ENCODE measurements around the gene HOXB8.

The HOXB8 gene

DNA sequence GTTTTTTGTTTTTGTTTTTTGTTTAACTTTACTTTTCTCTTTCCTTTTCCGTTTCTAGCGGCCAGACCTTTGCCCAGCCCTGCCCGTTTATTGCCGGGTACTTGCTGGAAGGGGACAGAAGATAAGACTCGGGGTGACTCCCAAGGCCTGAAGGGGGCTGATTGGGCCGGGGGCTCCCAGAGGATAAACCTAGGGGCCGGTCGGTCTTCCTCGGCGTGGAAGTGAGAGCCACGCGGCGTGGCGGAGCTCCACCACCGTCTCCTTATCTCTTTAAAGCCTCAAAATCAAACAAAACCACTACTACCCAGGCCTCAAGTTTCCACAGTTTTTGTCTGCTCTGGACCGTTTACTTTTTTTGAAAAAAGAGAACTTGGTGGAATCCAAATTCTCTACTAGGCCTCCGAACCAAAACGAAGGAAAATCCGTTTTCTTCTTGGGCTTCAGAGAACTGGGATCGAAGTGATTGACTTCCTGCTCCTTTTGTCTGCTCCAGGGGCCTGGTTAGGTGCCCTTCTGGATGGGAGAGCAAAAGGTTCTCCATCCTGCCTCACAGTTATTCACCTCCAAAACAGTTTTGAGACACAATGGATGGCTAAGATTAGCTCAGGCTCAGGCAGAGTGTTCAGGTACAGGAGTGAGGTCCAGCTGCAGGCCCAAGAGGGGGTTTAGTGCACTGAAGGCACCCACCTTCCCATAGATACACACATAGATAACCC, 19.6 kb upstream of the HOXB8 start:
- H3K27me3 ChIP-seq (replicated peaks; ENCODE audit: control insufficient read depth, insufficient read depth, low read length) = no peaks in the 10 kb centered on the region; the same call in none of the 2 replicates
- TF ChIP-seq CTCF (IDR thresholded peaks at IDR 0.05; ENCODE audit: insufficient read depth, low read length, poor library complexity, severe bottlenecking) = no peak
- no peaks in the 10 kb centered on the region for H3K36me3 ChIP-seq (ENCODE audit: control insufficient read depth, insufficient read depth, low read length)
- H3K4me3 ChIP-seq (replicated peaks; ENCODE audit: low read depth, low read length) = no peak overlapping the region
- no peak for DNase-seq (ENCODE audit: extremely low read depth, insufficient read length)

- no peak for TF ChIP-seq CTCF (IDR thresholded peaks at IDR 0.05; ENCODE audit: insufficient read depth, low read length, poor library complexity, severe bottlenecking)
- DNase-seq (ENCODE audit: extremely low read depth, insufficient read length) = no peak
- Histone ChIP-seq H3K36me3 (ENCODE audit: control insufficient read depth, insufficient read depth, low read length) (no peaks in the 10 kb centered on the region), H3K4me3 (replicated peaks; ENCODE audit: low read depth, low read length) (no peak overlapping the region), H3K27me3 (replicated peaks; ENCODE audit: control insufficient read depth, insufficient read depth, low read length) (peaks cover 2% of the 10 kb centered on the region)
Measured at GRCh38 chr17:48633266-48633677, 18.2 kb upstream of the HOXB8 start.

DNA sequence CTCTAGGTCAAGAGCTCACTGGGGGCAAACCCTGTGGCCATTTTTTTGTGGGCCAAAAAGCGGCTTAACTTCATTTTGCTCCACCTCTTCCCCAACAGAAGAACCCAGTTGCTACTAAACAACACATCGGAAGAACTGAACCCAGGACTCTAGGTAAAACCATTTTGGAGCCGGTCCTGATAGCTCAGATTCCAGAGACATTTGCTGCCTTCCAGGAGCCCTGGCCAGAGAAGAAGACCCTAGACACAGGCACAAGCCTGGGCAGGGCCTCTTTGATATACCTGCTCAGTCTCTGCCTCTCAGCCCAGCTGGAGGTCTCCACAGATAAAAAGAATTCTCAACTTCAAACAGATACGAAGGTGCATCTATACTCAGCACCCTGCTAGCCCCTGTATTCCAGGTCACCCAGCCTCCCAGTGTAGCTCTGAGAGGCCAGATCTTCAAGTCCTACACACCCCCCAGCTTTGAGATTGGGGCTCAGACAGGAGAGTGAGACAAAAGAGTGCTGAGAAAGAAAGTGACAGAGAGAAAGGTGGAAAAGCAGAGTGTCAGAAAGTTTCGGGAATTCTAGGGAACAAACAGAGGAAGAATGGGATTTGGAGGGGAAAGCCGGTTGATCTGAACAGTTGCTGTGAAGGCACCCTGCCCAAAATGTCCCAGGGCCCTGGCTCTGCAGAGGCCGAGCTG, 17.6 kb upstream of the HOXB8 start:
- no peak for TF ChIP-seq CTCF (IDR thresholded peaks at IDR 0.05; ENCODE audit: insufficient read depth, low read length, poor library complexity, severe bottlenecking)
- Histone ChIP-seq H3K36me3 (ENCODE audit: control insufficient read depth, insufficient read depth, low read length) (no peaks in the 10 kb centered on the region), H3K4me3 (replicated peaks; ENCODE audit: low read depth, low read length) (no peak overlapping the region), H3K27me3 (replicated peaks; ENCODE audit: control insufficient read depth, insufficient read depth, low read length) (peaks cover 2% of the 10 kb centered on the region)
- no peak for DNase-seq (ENCODE audit: extremely low read depth, insufficient read length)

- Histone ChIP-seq H3K36me3 (ENCODE audit: control insufficient read depth, insufficient read depth, low read length) (no peaks in the 10 kb centered on the region), H3K27me3 (replicated peaks; ENCODE audit: control insufficient read depth, insufficient read depth, low read length) (peaks cover 2% of the 10 kb centered on the region), H3K4me3 (replicated peaks; ENCODE audit: low read depth, low read length) (no peak overlapping the region)
- DNase-seq (ENCODE audit: extremely low read depth, insufficient read length) = no peak
- TF ChIP-seq CTCF (IDR thresholded peaks at IDR 0.05; ENCODE audit: insufficient read depth, low read length, poor library complexity, severe bottlenecking) = no peak
Measured at GRCh38 chr17:48631693-48632578, 16.8 kb upstream of the HOXB8 start.

GRCh38 chr17:48630925-48631692, 16.0 kb upstream of the HOXB8 start:
- no peak for DNase-seq (ENCODE audit: extremely low read depth, insufficient read length)
- peaks cover 2% of the 10 kb centered on the region for H3K27me3 ChIP-seq (replicated peaks; ENCODE audit: control insufficient read depth, insufficient read depth, low read length)
- TF ChIP-seq CTCF (IDR thresholded peaks at IDR 0.05; ENCODE audit: insufficient read depth, low read length, poor library complexity, severe bottlenecking) = no peak
- no peak overlapping the region for H3K4me3 ChIP-seq (replicated peaks; ENCODE audit: low read depth, low read length)
- H3K36me3 ChIP-seq (ENCODE audit: control insufficient read depth, insufficient read depth, low read length) = no peaks in the 10 kb centered on the region
